ENCODE measurements around the gene PCDHB9. TPM values are rescaled to one million over a fixed set of nuclear protein-coding genes. Genes with fewer than 3 reads are reported as not detected.
A peak's percentile ranks its signal among the peaks of the same experiment; 100 is the strongest.
"Not testable (repeated sequence)": the region's sequence is repeated elsewhere in the genome, so short reads cannot be mapped to it uniquely, and the experiment has no call there.

The PCDHB9 gene
- 1 to 10 TPM; 2.2 to 4.6 (median 4.1) TPM for total RNA-seq

DNA sequence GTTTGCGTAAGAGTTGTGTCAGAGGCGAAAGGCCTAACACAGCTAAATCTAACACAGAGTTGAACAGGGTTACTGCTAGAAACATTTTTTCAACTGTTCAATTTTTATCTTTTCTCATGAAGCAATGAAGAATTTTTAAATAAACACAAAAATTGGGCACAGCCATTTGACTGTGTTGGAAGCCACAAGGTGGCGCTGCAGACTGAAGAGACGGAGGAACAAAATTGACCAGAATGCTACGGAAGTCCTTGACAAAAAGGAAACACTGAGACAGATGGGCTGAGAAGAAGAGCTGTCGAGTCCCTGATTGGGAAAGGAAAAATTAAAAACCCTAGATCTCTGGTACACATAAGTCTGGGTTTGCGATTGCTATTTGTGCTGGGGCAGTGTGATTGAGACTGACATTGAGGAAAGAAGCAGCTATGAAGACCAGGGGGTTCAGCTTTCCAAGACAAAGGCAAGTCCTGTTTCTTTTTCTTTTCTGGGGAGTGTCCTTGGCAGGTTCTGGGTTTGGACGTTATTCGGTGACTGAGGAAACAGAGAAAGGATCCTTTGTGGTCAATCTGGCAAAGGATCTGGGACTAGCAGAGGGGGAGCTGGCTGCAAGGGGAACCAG, at the start of gene PCDHB9:
Gene PCDHB9, plus strand, starts transcription at position 265 of the 616 bp plus-strand sequence. Its CDS starts 158 bp downstream, at position 423.
- Histone ChIP-seq H3K27me3 (no peaks in the 10 kb centered on the region), H3K9me3 (peaks cover 67 to 90% of the 10 kb centered on the region in 2 donors), H3K4me3 (peak within 1 kb of the TSS in 2 of 3 donors; percentile 22 to 44), H3K4me1 (no peaks in the 10 kb centered on the region), H3K36me3 (no peaks in the 10 kb centered on the region), H3K27ac (no peak within 1 kb of the TSS)
- no peak for DNase-seq (ENCODE audit: low spot score in 2 of 2)
- intact Hi-C loops (cut with DNase I; ENCODE audit: low total_unique reads) = no loop called here
- no peak for TF ChIP-seq POLR2AphosphoS5 (IDR thresholded peaks at IDR 0.05)
- TF ChIP-seq, protein P1, sequence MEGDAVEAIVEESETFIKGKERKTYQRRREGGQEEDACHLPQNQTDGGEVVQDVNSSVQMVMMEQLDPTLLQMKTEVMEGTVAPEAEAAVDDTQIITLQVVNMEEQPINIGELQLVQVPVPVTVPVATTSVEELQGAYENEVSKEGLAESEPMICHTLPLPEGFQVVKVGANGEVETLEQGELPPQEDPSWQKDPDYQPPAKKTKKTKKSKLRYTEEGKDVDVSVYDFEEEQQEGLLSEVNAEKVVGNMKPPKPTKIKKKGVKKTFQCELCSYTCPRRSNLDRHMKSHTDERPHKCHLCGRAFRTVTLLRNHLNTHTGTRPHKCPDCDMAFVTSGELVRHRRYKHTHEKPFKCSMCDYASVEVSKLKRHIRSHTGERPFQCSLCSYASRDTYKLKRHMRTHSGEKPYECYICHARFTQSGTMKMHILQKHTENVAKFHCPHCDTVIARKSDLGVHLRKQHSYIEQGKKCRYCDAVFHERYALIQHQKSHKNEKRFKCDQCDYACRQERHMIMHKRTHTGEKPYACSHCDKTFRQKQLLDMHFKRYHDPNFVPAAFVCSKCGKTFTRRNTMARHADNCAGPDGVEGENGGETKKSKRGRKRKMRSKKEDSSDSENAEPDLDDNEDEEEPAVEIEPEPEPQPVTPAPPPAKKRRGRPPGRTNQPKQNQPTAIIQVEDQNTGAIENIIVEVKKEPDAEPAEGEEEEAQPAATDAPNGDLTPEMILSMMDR (IDR thresholded peaks at IDR 0.05) = peak in 1 of 3 donors; percentile 38

DNA sequence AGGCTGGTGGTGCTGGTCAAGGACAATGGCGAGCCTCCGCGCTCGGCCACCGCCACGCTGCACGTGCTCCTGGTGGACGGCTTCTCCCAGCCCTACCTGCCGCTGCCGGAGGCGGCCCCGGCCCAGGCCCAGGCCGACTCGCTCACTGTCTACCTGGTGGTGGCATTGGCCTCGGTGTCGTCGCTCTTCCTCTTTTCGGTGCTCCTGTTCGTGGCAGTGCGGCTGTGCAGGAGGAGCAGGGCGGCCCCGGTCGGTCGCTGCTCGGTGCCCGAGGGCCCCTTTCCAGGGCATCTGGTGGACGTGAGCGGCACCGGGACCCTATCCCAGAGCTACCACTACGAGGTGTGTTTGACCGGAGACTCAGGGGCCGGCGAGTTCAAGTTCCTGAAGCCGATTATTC, 49.6 kb upstream of the PCDHB9 start:
- H3K4me3 ChIP-seq; intact Hi-C loops (cut with DNase I; ENCODE audit: low total_unique reads); H3K27ac ChIP-seq; DNase-seq (ENCODE audit: low spot score in 2 of 2); H3K4me1 ChIP-seq; H3K36me3 ChIP-seq; H3K27me3 ChIP-seq: not testable (repeated sequence)
- peaks cover 58 to 98% of the 10 kb centered on the region in 2 donors for H3K9me3 ChIP-seq

DNA sequence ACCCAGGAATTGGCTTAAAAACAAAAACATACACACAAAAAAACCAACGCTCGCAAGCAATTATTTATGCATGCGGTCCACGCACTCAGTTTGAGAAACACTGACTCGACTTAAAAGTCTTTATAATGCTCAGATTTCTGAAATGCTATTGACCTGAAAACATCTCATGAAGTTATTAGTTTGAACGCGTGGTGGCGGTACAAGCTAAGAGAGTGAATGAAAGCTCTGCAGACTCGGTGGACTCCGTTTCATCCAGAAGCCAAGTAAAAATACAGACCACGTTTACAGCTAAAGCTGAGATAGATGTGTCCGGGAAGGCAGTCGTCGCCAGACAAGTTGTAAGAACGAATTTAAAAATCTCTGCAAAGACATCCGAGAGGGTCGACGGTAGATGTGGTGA, 37.1 kb upstream of the PCDHB9 start, which contains the start of gene PCDHB6:
Gene PCDHB6, plus strand, starts transcription at position 246 of the 400 bp plus-strand sequence. CDS start 201 bp downstream, outside the sequence.
- TF ChIP-seq POLR2A (IDR thresholded peaks at IDR 0.05) = no peak
- Histone ChIP-seq H3K4me3 (peak within 1 kb of the TSS in 2 of 3 donors; percentile 7 to 51), H3K9me3 (peaks cover 43 to 100% of the 10 kb centered on the region in 2 donors), H3K27me3 (no peaks in the 10 kb centered on the region), H3K27ac (no peak within 1 kb of the TSS), H3K36me3 (no peaks in the 10 kb centered on the region), H3K4me1 (no peaks in the 10 kb centered on the region)
- intact Hi-C loops (cut with DNase I; ENCODE audit: low total_unique reads) = no loop called here
- DNase-seq (ENCODE audit: low spot score in 2 of 2) = no peak

GRCh38 chr5:141150224-141150992, 36.6 kb upstream of the PCDHB9 start:
- TF ChIP-seq, protein P1 (IDR thresholded peaks at IDR 0.05) = no peak
- TF ChIP-seq POLR2A (IDR thresholded peaks at IDR 0.05) (no peak), POLR2AphosphoS5 (IDR thresholded peaks at IDR 0.05) (no peak)
- H3K4me3 ChIP-seq = peak overlapping the region in 2 of 3 donors; percentile 7 to 51
- no peaks in the 10 kb centered on the region for H3K4me1 ChIP-seq
- peaks cover 49 to 99% of the 10 kb centered on the region in 2 donors for H3K9me3 ChIP-seq
- no peaks in the 10 kb centered on the region for H3K27me3 ChIP-seq
- no peaks in the 10 kb centered on the region for H3K36me3 ChIP-seq
- intact Hi-C loops (cut with DNase I; ENCODE audit: low total_unique reads) = no loop called here
- H3K27ac ChIP-seq = no peak overlapping the region
- DNase-seq (ENCODE audit: low spot score in 2 of 2) = no peak

- Histone ChIP-seq H3K4me3 (peak overlapping the region in 1 of 3 donors; percentile 51), H3K27ac (no peak overlapping the region), H3K36me3 (no peaks in the 10 kb centered on the region), H3K9me3 (peaks cover 51 to 99% of the 10 kb centered on the region in 2 donors), H3K4me1 (no peaks in the 10 kb centered on the region), H3K27me3 (no peaks in the 10 kb centered on the region)
- TF ChIP-seq, protein P1 (IDR thresholded peaks at IDR 0.05) = no peak
- intact Hi-C loops (cut with DNase I; ENCODE audit: low total_unique reads) = no loop called here
- DNase-seq (ENCODE audit: low spot score in 2 of 2) = no peak
These were observed 36.0 kb upstream of the PCDHB9 start for GRCh38 chr5:141150993-141151325.

DNA sequence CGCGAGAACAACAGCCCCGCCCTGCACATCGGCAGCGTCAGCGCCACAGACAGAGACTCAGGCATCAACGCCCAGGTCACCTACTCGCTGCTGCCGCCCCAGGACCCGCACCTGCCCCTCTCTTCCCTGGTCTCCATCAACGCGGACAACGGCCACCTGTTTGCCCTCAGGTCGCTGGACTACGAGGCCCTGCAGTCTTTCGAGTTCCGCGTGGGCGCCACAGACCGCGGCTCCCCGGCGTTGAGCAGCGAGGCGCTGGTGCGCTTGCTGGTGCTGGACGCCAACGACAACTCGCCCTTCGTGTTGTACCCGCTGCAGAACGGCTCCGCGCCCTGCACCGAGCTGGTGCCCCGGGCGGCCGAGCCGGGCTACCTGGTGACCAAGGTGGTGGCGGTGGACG, 35.3 kb upstream of the PCDHB9 start:
- H3K4me1 ChIP-seq; H3K36me3 ChIP-seq; intact Hi-C loops (cut with DNase I; ENCODE audit: low total_unique reads); DNase-seq (ENCODE audit: low spot score in 2 of 2); H3K4me3 ChIP-seq; H3K27ac ChIP-seq; H3K27me3 ChIP-seq: not testable (repeated sequence)
- peaks cover 58 to 99% of the 10 kb centered on the region in 2 donors for H3K9me3 ChIP-seq

DNA sequence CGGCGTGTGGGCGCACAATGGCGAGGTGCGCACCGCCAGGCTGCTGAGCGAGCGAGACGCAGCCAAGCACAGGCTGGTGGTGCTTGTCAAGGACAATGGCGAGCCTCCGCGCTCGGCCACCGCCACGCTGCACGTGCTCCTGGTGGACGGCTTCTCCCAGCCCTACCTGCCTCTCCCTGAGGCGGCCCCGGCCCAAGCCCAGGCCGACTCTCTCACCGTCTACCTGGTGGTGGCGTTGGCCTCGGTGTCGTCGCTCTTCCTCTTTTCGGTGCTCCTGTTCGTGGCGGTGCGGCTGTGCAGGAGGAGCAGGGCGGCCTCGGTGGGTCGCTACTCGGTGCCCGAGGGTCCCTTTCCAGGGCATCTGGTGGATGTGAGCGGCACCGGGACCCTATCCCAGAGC, 34.9 kb upstream of the PCDHB9 start:
- H3K27me3 ChIP-seq; H3K4me3 ChIP-seq; H3K27ac ChIP-seq; H3K36me3 ChIP-seq; intact Hi-C loops (cut with DNase I; ENCODE audit: low total_unique reads); H3K4me1 ChIP-seq; DNase-seq (ENCODE audit: low spot score in 2 of 2): not testable (repeated sequence)
- H3K9me3 ChIP-seq = peaks cover 63 to 99% of the 10 kb centered on the region in 2 donors

All from breast epithelium (tissue), 4 donors.